ENCODE results near the gene TMEM14A. TPM values are rescaled to one million over a fixed set of nuclear protein-coding genes. Genes with fewer than 3 reads are reported as not detected.

TMEM14A gene
- polyA plus RNA-seq, 1 donor (not counting 4 experiments of a cell fraction or from before 2014, with no cell fraction given) = 44.2 TPM

DNA sequence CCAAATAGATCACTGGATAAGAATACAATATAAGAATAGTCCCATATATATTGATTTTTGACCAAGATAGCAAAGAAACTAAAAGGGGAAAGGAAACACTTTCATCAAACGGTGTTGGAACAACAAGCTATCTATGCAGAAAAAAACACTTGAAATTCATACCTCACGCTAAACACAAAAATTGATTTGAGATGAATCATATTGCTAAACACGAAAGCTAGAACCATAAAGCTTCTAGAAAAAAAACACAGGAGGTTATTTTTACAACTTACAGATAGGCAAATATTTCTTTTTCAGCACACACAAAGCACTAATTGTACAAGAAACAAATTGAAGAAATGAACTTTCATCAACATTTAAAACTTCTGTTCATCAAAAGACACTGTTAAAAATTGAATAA, 36.7 kb upstream of the TMEM14A start:
- H3K9ac ChIP-seq (ENCODE audit: control insufficient read depth, extremely low read depth, insufficient read depth, low read length) = no peak overlapping the region
- H3K36me3 ChIP-seq (ENCODE audit: control insufficient read depth in 2 of 2, extremely low read depth in 1 of 2, insufficient read depth in 2 of 2, low read length in 2 of 2) = no peaks in the 10 kb centered on the region
- H3K79me2 ChIP-seq (ENCODE audit: control insufficient read depth, insufficient read depth, low read length) = no peaks in the 10 kb centered on the region
- TF ChIP-seq EZH2 (IDR thresholded peaks at IDR 0.05; ENCODE audit: low read length) = no peak
- TF ChIP-seq, protein P1, sequence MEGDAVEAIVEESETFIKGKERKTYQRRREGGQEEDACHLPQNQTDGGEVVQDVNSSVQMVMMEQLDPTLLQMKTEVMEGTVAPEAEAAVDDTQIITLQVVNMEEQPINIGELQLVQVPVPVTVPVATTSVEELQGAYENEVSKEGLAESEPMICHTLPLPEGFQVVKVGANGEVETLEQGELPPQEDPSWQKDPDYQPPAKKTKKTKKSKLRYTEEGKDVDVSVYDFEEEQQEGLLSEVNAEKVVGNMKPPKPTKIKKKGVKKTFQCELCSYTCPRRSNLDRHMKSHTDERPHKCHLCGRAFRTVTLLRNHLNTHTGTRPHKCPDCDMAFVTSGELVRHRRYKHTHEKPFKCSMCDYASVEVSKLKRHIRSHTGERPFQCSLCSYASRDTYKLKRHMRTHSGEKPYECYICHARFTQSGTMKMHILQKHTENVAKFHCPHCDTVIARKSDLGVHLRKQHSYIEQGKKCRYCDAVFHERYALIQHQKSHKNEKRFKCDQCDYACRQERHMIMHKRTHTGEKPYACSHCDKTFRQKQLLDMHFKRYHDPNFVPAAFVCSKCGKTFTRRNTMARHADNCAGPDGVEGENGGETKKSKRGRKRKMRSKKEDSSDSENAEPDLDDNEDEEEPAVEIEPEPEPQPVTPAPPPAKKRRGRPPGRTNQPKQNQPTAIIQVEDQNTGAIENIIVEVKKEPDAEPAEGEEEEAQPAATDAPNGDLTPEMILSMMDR (optimal IDR thresholded peaks at IDR 0.05 in 1 of 3, IDR thresholded peaks at IDR 0.05 in 1 of 3, conservative IDR thresholded peaks at IDR 0.05 in 1 of 3; ENCODE audit: extremely low read depth in 1 of 3, insufficient read depth in 2 of 3, low read length in 3 of 3) = no peak
- dilution Hi-C loops (cut with MboI; ENCODE audit: extremely low pct_ligation_motif_present, low sequenced_read_pairs) = no loop called here
- DNase-seq (ENCODE audit: low read depth, low spot score) (no peak), FAIRE-seq (no peak)
- H3K27me3 ChIP-seq (ENCODE audit: control insufficient read depth, extremely low read depth, insufficient read depth, low read length) = no peaks in the 10 kb centered on the region
- H2AFZ ChIP-seq (ENCODE audit: control insufficient read depth, low read length) = no peak overlapping the region
- no peaks in the 10 kb centered on the region for H3K4me1 ChIP-seq (ENCODE audit: control insufficient read depth, extremely low read depth, insufficient read depth, low read length)
- no peak overlapping the region for H3K4me3 ChIP-seq (ENCODE audit: control insufficient read depth in 2 of 3, extremely low read depth in 1 of 3, insufficient read depth in 2 of 3, low read depth in 1 of 3, low read length in 3 of 3)
- H3K27ac ChIP-seq (ENCODE audit: control insufficient read depth, insufficient read depth, low read length) = no peak overlapping the region
- H3K9me1 ChIP-seq (ENCODE audit: control insufficient read depth, extremely low read depth, insufficient read depth, low read length) = no peaks in the 10 kb centered on the region
- no peak overlapping the region for H3K4me2 ChIP-seq (ENCODE audit: control insufficient read depth, extremely low read depth, insufficient read depth, low read depth, low read length)
- H4K20me1 ChIP-seq (ENCODE audit: control insufficient read depth, extremely low read depth, insufficient read depth, low read length) = no peaks in the 10 kb centered on the region
- no peaks in the 10 kb centered on the region for H3K9me3 ChIP-seq (ENCODE audit: control insufficient read depth, low read depth, low read length)

DNA sequence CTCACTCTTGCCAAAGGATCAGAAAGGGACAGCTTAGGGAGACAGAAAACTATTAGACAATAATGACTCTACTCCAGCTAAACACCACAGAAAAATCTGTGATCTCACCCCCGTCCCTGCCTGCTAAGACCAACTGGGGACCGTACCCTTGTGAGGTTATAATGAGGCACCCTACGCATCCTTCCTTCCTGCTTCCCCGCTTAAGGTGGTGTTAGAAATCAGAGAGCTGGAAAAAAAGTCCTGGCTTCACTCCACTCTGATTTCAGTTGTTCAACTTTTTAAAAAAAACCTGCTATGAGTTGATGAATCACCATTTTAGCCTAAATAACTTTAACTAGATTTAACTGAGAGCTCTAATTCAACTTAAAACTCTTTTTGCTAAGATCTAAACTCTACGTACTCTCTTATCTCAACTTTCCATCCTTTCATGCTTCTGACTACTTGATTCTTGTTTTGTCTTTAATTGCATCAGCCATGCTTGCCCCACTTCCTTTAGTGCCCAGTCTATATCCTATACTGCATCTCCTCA, 35.8 kb upstream of the TMEM14A start:
- no peaks in the 10 kb centered on the region for H3K4me1 ChIP-seq (ENCODE audit: control insufficient read depth, extremely low read depth, insufficient read depth, low read length)
- TF ChIP-seq, protein P1 (optimal IDR thresholded peaks at IDR 0.05 in 1 of 3, IDR thresholded peaks at IDR 0.05 in 1 of 3, conservative IDR thresholded peaks at IDR 0.05 in 1 of 3; ENCODE audit: extremely low read depth in 1 of 3, insufficient read depth in 2 of 3, low read length in 3 of 3) = no peak
- no peak for TF ChIP-seq EZH2 (IDR thresholded peaks at IDR 0.05; ENCODE audit: low read length)
- H3K27me3 ChIP-seq (ENCODE audit: control insufficient read depth, extremely low read depth, insufficient read depth, low read length) = no peaks in the 10 kb centered on the region
- no peak overlapping the region for H3K9ac ChIP-seq (ENCODE audit: control insufficient read depth, extremely low read depth, insufficient read depth, low read length)
- no peak for DNase-seq (ENCODE audit: low read depth, low spot score)
- no peak overlapping the region for H3K4me3 ChIP-seq (ENCODE audit: control insufficient read depth in 2 of 3, extremely low read depth in 1 of 3, insufficient read depth in 2 of 3, low read depth in 1 of 3, low read length in 3 of 3)
- H3K4me2 ChIP-seq (ENCODE audit: control insufficient read depth, extremely low read depth, insufficient read depth, low read depth, low read length) = no peak overlapping the region
- H3K9me1 ChIP-seq (ENCODE audit: control insufficient read depth, extremely low read depth, insufficient read depth, low read length) = no peaks in the 10 kb centered on the region
- no peaks in the 10 kb centered on the region for H4K20me1 ChIP-seq (ENCODE audit: control insufficient read depth, extremely low read depth, insufficient read depth, low read length)
- H3K36me3 ChIP-seq (ENCODE audit: control insufficient read depth in 2 of 2, extremely low read depth in 1 of 2, insufficient read depth in 2 of 2, low read length in 2 of 2) = no peaks in the 10 kb centered on the region
- no peak overlapping the region for H3K27ac ChIP-seq (ENCODE audit: control insufficient read depth, insufficient read depth, low read length)
- no peak overlapping the region for H2AFZ ChIP-seq (ENCODE audit: control insufficient read depth, low read length)
- no peaks in the 10 kb centered on the region for H3K9me3 ChIP-seq (ENCODE audit: control insufficient read depth, low read depth, low read length)
- dilution Hi-C loops (cut with MboI; ENCODE audit: extremely low pct_ligation_motif_present, low sequenced_read_pairs) = no loop called here
- no peak for FAIRE-seq
- H3K79me2 ChIP-seq (ENCODE audit: control insufficient read depth, insufficient read depth, low read length) = no peaks in the 10 kb centered on the region

Data from keratinocyte (primary cell).